Superior temporal gyrus (tissue), 1 donor: ENCODE measurements around the gene MAP9.
"Not testable (repeated sequence)": the region's sequence is repeated elsewhere in the genome, so short reads cannot be mapped to it uniquely, and the experiment has no call there.

Experiments used
- DNase-seq: peaks from one replicate; pipeline ENCODE4 v3.0.0-alpha.2; 2016; ENCODE audit errors: extremely low spot score

MAP9 gene

DNA sequence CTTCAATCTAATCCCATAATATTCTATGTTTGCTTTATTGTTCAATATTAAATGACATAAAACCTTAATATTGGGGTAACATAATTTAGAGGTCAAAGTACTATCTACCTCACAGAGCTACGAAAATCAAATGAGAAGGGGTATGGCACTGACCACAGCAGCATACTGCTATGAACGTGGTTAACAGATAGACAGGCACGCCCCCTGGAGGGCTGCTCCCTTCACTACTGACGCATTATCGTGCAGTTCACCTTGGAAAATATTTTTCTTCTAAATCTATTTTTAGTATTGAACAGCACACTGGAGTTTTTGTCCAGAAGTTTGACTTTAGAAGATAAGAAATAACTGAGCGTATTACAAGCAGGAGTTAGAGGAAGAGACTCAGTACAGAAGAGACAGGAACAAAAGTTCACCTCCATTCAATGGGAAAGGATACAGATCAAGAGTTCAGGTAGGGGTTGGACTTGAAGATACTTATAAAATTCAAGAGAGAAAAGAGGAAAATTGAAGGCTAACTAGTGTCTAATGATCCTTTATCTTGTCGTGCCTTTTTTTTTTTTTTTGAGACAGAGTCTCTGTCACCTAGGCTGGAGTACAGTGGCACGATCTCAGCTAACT, 22.7 kb downstream of the MAP9 start:
- peak; percentile 74 for DNase-seq

DNA sequence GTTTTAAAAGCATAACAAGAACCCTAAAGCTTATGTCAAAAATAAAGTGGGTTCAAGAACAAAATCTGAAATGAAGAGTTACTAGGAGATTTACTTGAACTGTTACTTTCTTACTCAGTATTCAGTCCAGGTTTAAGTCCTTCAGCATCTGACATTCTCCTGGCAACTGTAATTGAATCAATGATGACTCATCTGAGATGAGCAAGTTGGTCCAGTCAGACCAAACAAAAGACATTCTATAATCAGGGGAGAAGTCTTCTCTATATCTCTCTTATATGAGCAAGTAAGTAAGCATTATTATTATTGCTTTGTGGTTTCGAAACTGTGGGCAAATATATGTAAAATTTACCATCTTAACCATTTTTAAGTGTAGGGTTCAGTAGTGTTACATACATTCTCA, 34.6 kb downstream of the MAP9 start:
- no peak for DNase-seq

DNA sequence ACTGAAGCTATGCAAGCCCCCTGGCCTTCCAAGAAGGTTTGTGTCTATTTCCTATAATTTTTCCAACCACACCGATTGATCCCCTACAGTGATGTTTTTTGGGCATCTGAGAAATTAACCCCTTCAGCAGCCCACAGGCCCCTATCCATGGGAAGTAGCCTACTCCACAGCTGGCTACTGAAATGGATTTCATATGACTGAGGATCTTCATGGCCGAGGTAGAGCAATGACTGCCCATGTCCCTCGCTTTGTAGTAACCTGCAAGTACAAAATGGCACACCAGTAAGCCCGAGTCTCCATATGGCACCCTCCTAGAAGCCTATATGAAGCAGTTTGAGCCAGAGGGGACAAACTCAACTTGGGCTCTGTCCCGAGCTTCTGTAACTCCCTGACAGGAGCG, 36.8 kb downstream of the MAP9 start:
- DNase-seq = no peak

- DNase-seq = no peak
Observed at GRCh38 chr4:155339588-155339987, 37.2 kb downstream of the MAP9 start.

- no peak for DNase-seq
Observed at GRCh38 chr4:155338196-155338595, 38.6 kb downstream of the MAP9 start.

DNA sequence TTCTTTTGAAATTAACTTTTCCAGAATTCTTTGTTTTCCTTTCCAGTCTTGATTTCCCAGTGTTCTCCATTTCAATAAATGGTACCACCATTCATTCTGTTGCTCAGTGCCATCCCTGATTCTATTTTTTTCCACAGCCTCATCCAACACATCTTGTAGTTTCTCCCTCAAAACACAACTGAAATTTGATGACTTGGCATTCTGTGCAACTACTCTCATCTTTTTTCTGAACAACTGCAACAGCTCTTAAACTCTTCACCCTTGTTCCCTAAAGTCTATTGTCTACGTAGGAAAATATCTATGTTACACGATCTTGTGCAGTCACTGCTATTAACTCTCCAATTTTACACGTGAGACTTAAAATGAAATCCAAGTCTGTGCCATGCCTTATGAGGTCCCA, 40.5 kb downstream of the MAP9 start:
- no peak for DNase-seq

GRCh38 chr4:155331478-155331877, 45.3 kb downstream of the MAP9 start:
- DNase-seq = no peak

- DNase-seq = no peak
Observed at GRCh38 chr4:155322782-155323181, 54.0 kb downstream of the MAP9 start.

DNA sequence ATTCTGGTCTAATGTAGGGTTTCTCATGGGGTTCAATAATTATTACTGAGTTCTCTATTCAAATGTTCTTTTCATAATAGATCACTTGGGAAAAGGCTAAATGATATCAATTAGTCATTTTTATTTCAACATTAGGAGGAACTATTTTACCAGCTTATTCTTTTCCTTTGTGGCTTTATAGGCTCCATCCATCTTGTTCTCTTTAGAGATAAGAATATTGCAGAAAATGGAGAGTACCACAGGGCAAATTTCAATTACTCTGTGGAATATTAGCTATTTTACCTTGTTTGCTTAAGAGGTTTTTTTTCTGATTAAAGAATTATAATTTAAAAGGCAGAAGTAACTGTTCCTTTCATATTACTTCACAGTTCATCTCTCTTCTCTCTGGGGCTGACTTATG, 55.8 kb downstream of the MAP9 start:
- DNase-seq = no peak

DNA sequence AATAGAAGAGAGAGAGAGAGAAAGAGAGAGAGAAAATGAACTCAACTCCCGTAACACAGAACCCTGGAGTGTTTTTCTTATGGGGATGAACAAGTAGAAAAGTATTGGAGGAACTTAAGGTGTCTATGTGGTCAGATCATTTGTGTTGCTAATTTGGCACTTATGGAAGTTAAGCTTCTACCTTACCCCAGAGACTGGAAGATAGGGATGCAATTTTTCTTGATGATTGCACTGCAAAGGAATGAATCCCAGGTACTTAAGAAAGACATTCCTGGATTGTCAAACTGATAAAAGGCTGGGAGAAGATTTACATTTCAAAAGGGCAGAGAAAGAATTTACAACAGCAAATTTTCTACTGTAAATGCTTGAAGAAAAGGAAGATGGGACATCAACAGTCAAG, 57.2 kb downstream of the MAP9 start:
- no peak for DNase-seq

- DNase-seq = not testable (repeated sequence)
Observed at GRCh38 chr4:155312027-155312426, 64.7 kb downstream of the MAP9 start.

GRCh38 chr4:155307731-155308277, 69.0 kb downstream of the MAP9 start:
- no peak for DNase-seq

GRCh38 chr4:155305619-155306018, 71.1 kb downstream of the MAP9 start:
- DNase-seq = no peak

DNA sequence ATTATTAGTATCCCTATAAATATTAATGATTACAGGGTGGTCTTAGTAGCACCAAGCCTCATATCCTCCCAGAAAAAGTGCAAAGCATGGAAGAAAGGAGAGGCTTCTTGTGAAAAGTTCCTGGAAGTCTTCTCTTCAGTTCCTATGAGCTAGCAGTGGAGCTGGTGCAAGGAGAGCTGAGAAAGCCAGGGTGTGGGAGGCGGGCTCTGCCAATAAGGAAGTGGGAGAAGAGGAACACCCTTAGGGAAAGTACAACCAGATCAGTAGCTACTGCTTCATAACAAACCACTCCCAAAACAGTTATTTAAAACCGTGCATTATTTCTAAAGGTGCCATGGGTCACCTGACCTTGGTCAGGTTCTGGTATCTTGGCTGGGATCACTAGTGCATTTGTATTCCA, 72.4 kb downstream of the MAP9 start:
- no peak for DNase-seq

DNA sequence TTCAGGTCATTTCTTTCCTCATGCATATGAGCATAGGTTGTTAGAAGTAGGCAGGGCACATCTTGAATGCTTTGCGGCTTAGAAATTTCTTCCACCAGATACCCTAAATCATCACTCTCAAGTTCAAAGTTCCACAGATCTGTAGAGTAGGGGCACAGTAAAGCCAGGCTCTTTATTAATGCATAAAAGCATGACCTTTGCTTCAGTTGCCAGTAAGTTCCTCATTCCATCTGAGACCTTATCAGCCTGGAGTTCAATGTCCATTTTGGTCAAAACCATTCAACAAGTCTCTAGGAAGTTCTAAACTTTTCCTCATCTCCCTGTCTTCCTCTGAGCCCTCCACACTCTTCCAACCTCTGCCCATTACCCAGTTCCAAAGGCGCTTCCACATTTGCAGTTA, 77.7 kb downstream of the MAP9 start:
- no peak for DNase-seq
